ENCODE results near the gene VWDE.
"Not testable (repeated sequence)": the region's sequence is repeated elsewhere in the genome, so short reads cannot be mapped to it uniquely, and the experiment has no call there.

Gene VWDE

DNA sequence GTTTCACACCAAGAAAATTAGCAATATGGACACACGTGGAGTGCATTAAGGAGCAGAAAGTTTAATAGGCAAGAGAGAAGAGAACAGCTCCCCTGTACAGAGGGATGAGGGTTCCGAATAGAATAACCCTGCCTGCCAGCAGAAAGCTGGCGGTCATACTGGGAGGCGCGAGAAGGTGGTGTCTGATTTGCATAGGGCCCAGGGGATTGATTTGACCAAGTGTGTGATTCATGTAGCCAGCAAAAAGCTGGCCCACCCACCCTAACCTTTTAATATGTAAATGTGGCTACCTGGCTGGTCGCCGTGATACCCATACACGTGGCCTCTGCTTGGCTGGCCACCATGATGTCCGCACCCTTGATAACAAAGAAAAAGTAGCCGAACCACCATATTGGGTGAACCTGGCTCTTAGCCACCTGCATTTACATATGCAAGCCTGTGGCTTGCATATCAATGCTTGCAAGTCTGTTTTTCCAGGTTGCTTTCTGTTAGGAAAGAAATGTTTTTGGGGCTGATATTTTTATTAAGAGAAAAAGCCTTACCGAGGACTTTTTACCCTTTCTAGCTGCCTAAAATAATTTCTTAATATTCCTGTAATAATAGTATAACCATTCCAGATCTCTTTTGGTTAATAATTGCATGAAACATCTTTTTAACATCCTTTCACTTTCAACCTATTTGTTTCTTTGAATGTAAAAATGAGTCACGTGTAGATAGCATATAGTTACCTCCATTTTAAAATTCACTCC, 20.5 kb upstream of the VWDE start:
- TF ChIP-seq POLR2A (IDR thresholded peaks at IDR 0.05; ENCODE audit: low read depth, low read length) = no peak
- no peak for TF ChIP-seq TAF1 (IDR thresholded peaks at IDR 0.05; ENCODE audit: borderline replicate concordance, low read depth, low read length)
- TF ChIP-seq POLR2AphosphoS5 (IDR thresholded peaks at IDR 0.05; ENCODE audit: low read depth, low read length) = no peak
- no peak for FAIRE-seq
- DNase-seq (ENCODE audit: insufficient read length) = no peak

DNA sequence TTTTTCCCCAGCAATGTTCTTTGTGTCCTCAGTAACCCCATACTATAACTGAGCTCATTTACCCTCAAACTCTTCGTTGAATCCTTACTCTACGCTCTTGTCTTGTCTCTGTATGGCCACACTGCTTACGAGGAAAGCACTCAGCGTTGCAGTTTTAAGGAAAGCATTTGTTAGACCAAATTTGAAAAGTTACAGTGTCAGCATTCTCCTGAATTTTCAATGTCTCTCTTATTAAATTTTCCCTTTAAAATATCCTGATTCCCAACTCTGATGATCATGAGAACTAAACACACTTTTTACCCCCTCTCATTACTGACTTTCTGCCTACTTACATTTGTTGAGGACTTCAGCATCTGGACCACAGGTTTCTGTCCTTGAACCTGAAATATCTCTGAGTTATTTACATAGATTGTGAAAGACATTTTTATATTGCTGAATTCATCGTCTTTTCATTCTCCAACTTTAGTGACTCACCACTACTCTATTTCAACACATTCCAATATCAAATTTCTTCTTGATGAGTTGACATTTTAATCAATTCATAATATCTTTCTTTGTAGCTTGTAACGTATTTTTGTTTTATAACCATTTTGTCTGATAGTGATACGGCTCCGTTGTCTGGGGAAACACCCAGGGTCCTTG, 19.8 kb upstream of the VWDE start:
- FAIRE-seq (no peak), DNase-seq (ENCODE audit: insufficient read length) (no peak)
- TF ChIP-seq POLR2A (IDR thresholded peaks at IDR 0.05; ENCODE audit: low read depth, low read length) (no peak), TAF1 (IDR thresholded peaks at IDR 0.05; ENCODE audit: borderline replicate concordance, low read depth, low read length) (no peak), POLR2AphosphoS5 (IDR thresholded peaks at IDR 0.05; ENCODE audit: low read depth, low read length) (no peak)

DNA sequence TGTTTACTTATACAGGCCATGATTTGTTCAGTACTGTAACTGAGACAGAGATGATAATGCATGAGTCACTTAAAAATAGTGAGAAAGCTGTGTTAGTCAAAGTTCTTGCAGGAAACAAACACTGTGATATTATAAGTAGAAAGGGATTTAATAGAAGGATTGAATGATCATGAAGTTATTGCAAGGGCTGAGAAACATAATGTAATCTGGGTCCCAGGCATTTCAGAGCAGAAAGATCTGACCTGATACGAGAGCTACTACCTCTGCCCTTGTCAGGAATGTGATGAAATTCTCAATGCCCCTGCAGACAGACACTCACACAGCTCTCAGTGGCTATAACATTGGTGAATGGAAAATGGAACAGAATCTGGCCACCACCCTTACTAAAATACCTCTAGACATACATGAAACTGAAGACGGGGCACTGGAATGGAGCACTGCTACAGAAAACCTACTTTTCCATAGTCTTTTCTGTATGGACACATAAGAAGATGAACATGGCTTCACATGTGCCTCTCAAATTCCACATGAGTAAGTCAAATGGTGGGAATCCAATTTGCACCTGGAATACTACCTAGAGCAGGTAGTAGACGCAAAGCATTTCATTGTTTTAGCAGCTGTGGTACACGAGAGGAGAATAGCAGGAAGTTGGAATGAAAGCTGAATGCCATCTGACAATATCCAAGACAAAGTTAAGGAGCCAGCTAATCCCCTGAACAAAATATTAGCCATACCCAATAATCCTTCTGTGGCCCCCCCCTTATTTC, 19.1 kb upstream of the VWDE start:
- FAIRE-seq (no peak), DNase-seq (ENCODE audit: insufficient read length) (no peak)
- TF ChIP-seq TAF1 (IDR thresholded peaks at IDR 0.05; ENCODE audit: borderline replicate concordance, low read depth, low read length) = no peak

DNA sequence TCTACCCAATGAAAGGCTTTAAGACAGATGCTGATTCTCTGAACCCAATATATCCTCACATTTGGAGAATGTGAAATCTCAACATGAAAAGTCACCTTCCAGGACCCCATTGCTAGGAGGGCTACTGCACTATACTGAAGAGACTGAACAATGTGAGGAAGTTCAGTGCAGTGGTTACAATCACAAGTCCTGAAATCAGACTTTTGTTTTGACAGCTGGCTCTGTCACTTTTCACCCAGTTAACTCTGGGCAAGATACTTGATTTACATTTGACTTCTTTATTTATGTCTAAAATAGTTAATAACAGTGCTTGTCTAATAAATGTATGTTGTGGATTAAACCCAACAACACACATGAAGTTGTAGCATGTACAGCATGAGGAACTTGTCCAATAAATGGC, 14.8 kb upstream of the VWDE start:
- TF ChIP-seq POLR2A (IDR thresholded peaks at IDR 0.05; ENCODE audit: low read depth, low read length) = no peak
- TF ChIP-seq TAF1 (IDR thresholded peaks at IDR 0.05; ENCODE audit: borderline replicate concordance, low read depth, low read length) = no peak
- TF ChIP-seq POLR2AphosphoS5 (IDR thresholded peaks at IDR 0.05; ENCODE audit: low read depth, low read length) = no peak
- FAIRE-seq = no peak
- DNase-seq (ENCODE audit: insufficient read length) = no peak

DNA sequence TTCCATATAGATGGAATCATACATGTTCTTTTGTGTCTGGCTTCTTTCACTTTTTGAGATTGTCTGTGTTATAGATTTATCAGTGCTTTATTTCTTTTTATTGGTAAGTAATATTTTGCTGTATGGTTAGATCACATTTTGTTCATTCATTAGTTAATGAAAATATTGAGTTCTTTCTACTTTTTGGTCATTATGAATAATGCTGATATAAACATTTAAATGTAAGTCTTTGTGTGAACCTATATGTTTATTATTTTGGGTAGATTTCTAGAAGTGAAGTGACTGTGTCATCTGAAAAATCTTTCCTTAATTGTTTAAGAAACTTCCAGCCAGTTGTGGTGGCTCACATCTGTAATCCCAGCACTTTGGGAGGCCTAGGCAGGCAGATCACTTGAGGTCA, 11.4 kb upstream of the VWDE start:
- TF ChIP-seq POLR2A (IDR thresholded peaks at IDR 0.05; ENCODE audit: low read depth, low read length) = no peak
- no peak for TF ChIP-seq POLR2AphosphoS5 (IDR thresholded peaks at IDR 0.05; ENCODE audit: low read depth, low read length)
- TF ChIP-seq TAF1 (IDR thresholded peaks at IDR 0.05; ENCODE audit: borderline replicate concordance, low read depth, low read length) = no peak
- no peak for FAIRE-seq

DNA sequence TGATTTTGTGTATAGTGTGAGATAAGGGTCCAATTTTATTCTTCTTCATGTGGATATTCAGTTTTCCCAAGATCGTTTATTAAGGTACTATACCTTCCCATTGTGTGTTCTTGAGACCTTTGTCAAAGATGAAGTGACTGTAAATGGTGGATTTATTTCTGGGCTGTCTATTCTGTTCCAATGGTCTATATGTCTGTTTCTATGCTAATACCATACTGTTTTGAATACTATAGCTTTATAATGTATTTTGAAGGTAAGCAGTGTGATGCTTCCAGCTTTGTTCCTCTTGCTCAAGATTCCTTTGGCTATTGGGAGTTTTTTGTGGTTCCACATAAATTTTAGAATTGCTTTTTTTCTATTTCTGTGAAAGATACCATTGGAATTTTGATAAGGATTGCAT, 8.7 kb upstream of the VWDE start:
- TF ChIP-seq TAF1 (IDR thresholded peaks at IDR 0.05; ENCODE audit: borderline replicate concordance, low read depth, low read length) (no peak), POLR2AphosphoS5 (IDR thresholded peaks at IDR 0.05; ENCODE audit: low read depth, low read length) (no peak), POLR2A (IDR thresholded peaks at IDR 0.05; ENCODE audit: low read depth, low read length) (no peak)
- DNase-seq (ENCODE audit: insufficient read length) (no peak), FAIRE-seq (no peak)

More for the DNA sequence above, 11.4 kb upstream of the VWDE start:
- no peak for DNase-seq (ENCODE audit: insufficient read length)

DNA sequence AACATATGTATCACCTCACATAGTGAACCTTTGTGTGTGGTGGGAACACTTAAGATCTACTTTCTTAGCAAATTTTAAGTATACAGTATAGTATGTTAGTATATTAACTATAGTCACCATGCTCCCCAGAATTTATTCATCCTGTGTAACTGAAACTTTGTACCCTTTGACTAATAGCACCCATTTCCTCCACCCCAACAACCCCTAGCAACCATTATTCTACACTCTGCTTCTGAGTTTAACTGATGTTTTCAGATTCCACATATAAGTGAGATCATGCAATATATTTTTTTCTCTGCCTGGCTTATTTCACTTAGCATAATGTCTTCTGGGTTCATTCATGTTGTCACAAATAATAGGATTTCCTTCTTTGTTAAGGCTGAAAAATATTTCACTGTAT, 6.9 kb upstream of the VWDE start:
- no peak for TF ChIP-seq POLR2AphosphoS5 (IDR thresholded peaks at IDR 0.05; ENCODE audit: low read depth, low read length)
- FAIRE-seq = no peak
- DNase-seq (ENCODE audit: insufficient read length) = no peak

DNA sequence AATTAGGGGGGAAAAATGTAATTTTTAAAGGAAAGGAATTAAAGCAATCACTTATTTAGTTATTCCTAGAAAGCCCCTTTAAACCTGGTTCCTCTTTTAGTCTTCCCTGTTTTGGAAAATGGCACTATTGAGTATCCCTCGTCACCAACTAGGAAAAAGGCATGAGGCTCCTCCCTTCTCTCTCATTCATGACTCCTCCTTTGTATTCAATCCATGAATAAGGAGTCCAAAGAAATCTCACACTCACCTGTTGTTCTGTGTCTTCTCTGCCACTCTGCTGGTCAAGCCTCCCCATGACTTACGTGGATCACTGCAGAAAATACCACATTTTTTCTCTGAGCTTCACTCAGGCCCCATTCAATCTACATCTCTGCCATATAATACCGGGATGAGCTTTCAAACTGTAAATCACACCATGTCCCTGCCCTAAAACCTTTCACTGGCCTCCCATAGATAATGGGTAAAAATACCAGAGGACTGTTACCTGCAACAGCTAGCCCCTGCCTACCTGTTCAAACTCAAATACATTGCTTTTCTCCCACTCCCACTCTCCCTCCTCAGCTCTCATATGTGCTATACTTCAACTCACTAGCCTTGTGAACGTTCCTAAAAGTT, 5.5 kb upstream of the VWDE start:
- no peak for TF ChIP-seq TAF1 (IDR thresholded peaks at IDR 0.05; ENCODE audit: borderline replicate concordance, low read depth, low read length)
- no peak for TF ChIP-seq POLR2A (IDR thresholded peaks at IDR 0.05; ENCODE audit: low read depth, low read length)
- no peak for TF ChIP-seq POLR2AphosphoS5 (IDR thresholded peaks at IDR 0.05; ENCODE audit: low read depth, low read length)
- no peak for FAIRE-seq
- DNase-seq (ENCODE audit: insufficient read length) = no peak

DNA sequence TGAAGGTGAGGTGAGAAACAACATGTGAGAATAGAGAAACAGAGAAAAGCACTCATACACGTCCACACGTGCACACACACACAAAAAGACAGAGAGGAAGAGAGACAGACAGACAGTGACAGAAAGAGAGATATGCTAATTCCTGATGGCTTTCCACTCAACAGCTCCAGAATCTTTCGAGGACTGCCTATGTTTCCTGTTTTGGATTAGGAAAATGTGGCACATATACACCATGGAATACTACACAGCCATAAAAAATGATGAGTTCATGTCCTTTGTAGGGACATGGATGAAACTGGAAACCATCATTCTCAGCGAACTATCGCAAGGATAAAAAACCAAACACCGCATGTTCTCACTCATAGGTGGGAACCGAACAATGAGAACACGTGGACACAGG, 4.0 kb upstream of the VWDE start:
- FAIRE-seq = not testable (repeated sequence)

DNA sequence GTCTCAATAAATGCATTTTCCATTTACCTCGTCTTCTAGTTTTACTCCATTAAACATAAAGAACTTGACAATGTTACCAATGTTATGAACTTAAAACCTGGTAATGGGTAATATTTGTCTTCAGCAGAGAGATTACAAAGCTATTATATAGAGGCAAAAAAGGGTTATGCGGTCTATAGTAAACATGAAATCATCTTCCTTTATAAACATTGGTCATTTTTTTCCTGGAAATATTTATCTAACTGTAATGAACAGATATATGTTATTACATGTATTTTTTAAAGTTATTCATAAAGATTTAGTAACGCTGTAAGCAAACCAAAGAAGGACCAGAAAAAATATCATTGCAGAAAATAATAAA, 1.3 kb downstream of the VWDE start:
- FAIRE-seq (no peak), DNase-seq (ENCODE audit: insufficient read length) (no peak)
- TF ChIP-seq POLR2A (IDR thresholded peaks at IDR 0.05; ENCODE audit: low read depth, low read length) (no peak), TAF1 (IDR thresholded peaks at IDR 0.05; ENCODE audit: borderline replicate concordance, low read depth, low read length) (no peak), POLR2AphosphoS5 (IDR thresholded peaks at IDR 0.05; ENCODE audit: low read depth, low read length) (no peak)

More for the DNA sequence above, 4.0 kb upstream of the VWDE start:
- not testable (repeated sequence) for DNase-seq (ENCODE audit: insufficient read length)

DNA sequence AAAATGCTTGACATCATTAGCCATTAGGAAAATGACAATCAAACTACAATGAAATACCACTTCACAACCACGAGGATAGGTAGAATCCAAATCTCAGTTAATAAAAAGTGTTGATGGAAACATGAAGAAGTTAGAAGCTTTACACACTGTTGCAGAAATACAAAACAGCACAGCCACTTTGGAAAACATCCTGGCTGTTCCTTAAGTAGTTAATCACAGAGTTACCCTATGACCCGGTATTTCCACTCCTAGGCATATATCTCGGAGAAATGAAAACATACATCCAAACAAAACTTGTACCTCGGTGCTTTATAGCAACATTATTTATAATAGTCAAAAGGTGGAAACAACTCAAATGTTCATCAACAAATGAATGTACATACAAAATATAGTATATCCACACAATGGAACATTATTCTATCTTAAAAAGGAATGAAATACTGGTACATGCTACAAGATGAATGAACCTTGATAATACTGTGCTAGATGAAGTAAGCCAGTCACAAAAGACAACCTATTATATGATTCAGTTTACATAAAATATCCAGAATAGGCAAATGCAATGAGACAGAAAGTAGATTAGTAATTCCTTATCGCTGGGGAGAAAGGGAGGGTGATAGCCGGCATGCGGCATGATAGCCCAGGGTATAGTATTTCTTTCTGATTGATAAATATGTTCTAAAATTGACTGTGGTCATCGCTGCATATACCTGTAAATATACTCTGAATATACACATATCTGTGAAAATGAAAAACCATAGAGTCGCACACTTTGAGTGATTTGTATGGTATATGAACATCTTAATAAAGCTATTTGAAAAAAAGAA, 1.9 kb downstream of the VWDE start:
- DNase-seq (ENCODE audit: insufficient read length) (no peak), FAIRE-seq (no peak)
- TF ChIP-seq POLR2AphosphoS5 (IDR thresholded peaks at IDR 0.05; ENCODE audit: low read depth, low read length) = no peak
- TF ChIP-seq POLR2A (IDR thresholded peaks at IDR 0.05; ENCODE audit: low read depth, low read length) = no peak
- no peak for TF ChIP-seq TAF1 (IDR thresholded peaks at IDR 0.05; ENCODE audit: borderline replicate concordance, low read depth, low read length)

Measured in GM12892 (cell line).